DND-41 (cell line): Measurements from ENCODE around the gene OR2AT4.
"Not testable (repeated sequence)": the region's sequence is repeated elsewhere in the genome, so short reads cannot be mapped to it uniquely, and the experiment has no call there.

ENCODE experiments used
- ATAC-seq: fragments of 200-7000 bp; cut with Tn5 transposase; 3 replicates; pipeline ENCODE4 v1.9.1; 2021; ENCODE audit warnings: low read depth; ENCODE audit not compliant: insufficient read depth
- DNase-seq: peaks from one replicate; pipeline ENCODE4 v3.0.0-alpha.2; 2020
- H2AFZ ChIP-seq: 2 replicates; pipeline ENCODE4 v1.6.0; 2012; ENCODE audit warnings: low read depth, low read length
- H3K27ac ChIP-seq: 2 replicates; pipeline ENCODE4 v1.5.1; 2012; ENCODE audit warnings: low read length, inconsistent platforms
- H3K27me3 ChIP-seq: fragments of 200-600 bp; sonication (generic); 2 replicates; pipeline ENCODE4 v1.6.0; 2012; ENCODE audit warnings: low read length, mild to moderate bottlenecking, inconsistent platforms; ENCODE audit not compliant: insufficient read depth, poor library complexity
- H3K36me3 ChIP-seq: 2 replicates; pipeline ENCODE4 v1.5.1; 2012; ENCODE audit warnings: low read length, inconsistent platforms; ENCODE audit not compliant: insufficient read depth
- H3K4me1 ChIP-seq: 2 replicates; pipeline ENCODE4 v1.5.1; 2012; ENCODE audit warnings: mild to moderate bottlenecking, low read length; ENCODE audit not compliant: insufficient read depth
- H3K4me2 ChIP-seq: 2 replicates; pipeline ENCODE4 v1.6.0; 2012; ENCODE audit warnings: mild to moderate bottlenecking, moderate library complexity, low read length, inconsistent platforms; ENCODE audit not compliant: insufficient read depth
- H3K4me3 ChIP-seq, 2 experiments: fragments of 200-600 bp in 1 of 2; shearing (Covaris generic) in 1 of 2; 2 replicates each; pipeline ENCODE4 v1.5.1; 2012 to 2016; ENCODE audit warnings: inconsistent platforms in 2 of 2, low read length in 2 of 2, mild to moderate bottlenecking in 2 of 2, low read depth in 1 of 2, moderate library complexity in 1 of 2
- H3K79me2 ChIP-seq: 2 replicates; pipeline ENCODE4 v1.6.0; 2012; ENCODE audit warnings: low read length, inconsistent platforms; ENCODE audit not compliant: insufficient read depth
- H3K9ac ChIP-seq: 2 replicates; pipeline ENCODE4 v1.6.0; 2012; ENCODE audit warnings: low read depth, mild to moderate bottlenecking, inconsistent platforms, low read length, moderate library complexity
- H3K9me3 ChIP-seq: 2 replicates; pipeline ENCODE4 v1.5.1; 2012; ENCODE audit warnings: low read length, moderate library complexity, mild to moderate bottlenecking, inconsistent platforms; ENCODE audit not compliant: insufficient read depth, severe bottlenecking
- H4K20me1 ChIP-seq: 2 replicates; pipeline ENCODE4 v1.6.0; 2012; ENCODE audit warnings: low read length; ENCODE audit not compliant: insufficient read depth
- EZH2 ChIP-seq: IDR thresholded peaks from 3 replicates; pipeline ENCODE4 v1.6.1; 2012; ENCODE audit warnings: borderline replicate concordance, low read depth, mild to moderate bottlenecking, moderate library complexity, low read length, inconsistent platforms; ENCODE audit not compliant: severe bottlenecking
- TF ChIP-seq, protein P1 (sequence below): IDR thresholded peaks from 2 replicates; pipeline ENCODE4 v1.5.1; 2012; ENCODE audit warnings: borderline replicate concordance, low read length, moderate library complexity, mild to moderate bottlenecking; ENCODE audit not compliant: poor library complexity, severe bottlenecking; ENCODE audit errors: extremely low read depth

OR2AT4 gene

DNA sequence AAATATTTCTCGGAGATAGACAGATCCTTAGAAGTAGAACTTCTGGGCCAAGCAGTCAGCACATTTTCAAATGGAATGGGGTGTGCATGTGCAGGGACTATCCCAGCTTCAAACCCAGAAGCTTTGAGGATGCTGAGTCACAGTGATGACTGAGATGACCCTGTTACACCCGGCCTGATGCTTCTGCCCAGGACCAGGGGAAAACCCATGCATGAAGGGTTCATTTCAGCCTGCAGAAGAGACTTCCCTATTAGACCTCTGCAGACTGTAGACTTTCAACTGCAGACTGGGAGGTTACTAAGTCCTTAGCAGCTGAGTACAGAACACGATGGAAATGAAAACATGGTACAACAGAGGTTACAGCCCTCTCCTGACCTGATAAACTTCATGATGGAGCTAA lies 3.6 kb upstream of the OR2AT4 start:
- DNase-seq (no peak), ATAC-seq (no peak)
- Histone ChIP-seq H3K79me2 (no peaks in the 10 kb centered on the region), H3K9ac (no peak overlapping the region), H3K4me1 (no peaks in the 10 kb centered on the region), H3K27me3 (peaks cover 18% of the 10 kb centered on the region), H4K20me1 (no peaks in the 10 kb centered on the region), H3K4me2 (no peak overlapping the region), H3K4me3 (no peak overlapping the region), H3K27ac (no peak overlapping the region), H2AFZ (no peak overlapping the region), H3K36me3 (no peaks in the 10 kb centered on the region), H3K9me3 (no peaks in the 10 kb centered on the region)
- no peak for TF ChIP-seq EZH2
- TF ChIP-seq, protein P1, sequence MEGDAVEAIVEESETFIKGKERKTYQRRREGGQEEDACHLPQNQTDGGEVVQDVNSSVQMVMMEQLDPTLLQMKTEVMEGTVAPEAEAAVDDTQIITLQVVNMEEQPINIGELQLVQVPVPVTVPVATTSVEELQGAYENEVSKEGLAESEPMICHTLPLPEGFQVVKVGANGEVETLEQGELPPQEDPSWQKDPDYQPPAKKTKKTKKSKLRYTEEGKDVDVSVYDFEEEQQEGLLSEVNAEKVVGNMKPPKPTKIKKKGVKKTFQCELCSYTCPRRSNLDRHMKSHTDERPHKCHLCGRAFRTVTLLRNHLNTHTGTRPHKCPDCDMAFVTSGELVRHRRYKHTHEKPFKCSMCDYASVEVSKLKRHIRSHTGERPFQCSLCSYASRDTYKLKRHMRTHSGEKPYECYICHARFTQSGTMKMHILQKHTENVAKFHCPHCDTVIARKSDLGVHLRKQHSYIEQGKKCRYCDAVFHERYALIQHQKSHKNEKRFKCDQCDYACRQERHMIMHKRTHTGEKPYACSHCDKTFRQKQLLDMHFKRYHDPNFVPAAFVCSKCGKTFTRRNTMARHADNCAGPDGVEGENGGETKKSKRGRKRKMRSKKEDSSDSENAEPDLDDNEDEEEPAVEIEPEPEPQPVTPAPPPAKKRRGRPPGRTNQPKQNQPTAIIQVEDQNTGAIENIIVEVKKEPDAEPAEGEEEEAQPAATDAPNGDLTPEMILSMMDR, result no peak

DNA sequence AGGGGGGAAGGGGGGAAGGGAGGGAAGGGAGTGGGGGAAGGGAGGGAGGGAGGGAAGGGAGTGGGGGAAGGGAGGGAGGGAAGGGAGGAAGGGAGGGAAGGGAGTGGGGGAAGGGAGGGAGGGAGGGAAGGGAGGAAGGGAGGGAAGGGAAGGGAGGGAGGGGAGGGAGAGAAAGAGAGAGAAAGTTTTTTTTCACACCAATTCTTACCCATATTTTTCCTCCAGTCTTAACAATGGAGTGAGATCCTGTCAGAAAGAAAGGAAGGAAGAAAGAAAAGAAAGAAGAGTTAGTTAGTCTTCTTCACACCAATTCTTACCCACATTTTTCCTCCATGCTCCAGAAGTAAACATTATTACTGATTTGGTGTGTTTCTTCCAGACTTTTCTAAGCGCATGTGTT lies 3.0 kb upstream of the OR2AT4 start:
- H3K4me1 ChIP-seq, result no peaks in the 10 kb centered on the region
- H3K9ac ChIP-seq, result no peak overlapping the region
- no peak for ATAC-seq
- H3K9me3 ChIP-seq, result no peaks in the 10 kb centered on the region
- H3K27ac ChIP-seq, result no peak overlapping the region
- peaks cover 18% of the 10 kb centered on the region for H3K27me3 ChIP-seq
- no peak for DNase-seq
- TF ChIP-seq EZH2, result no peak
- TF ChIP-seq, protein P1, result no peak
- H3K36me3 ChIP-seq, result no peaks in the 10 kb centered on the region
- H4K20me1 ChIP-seq, result no peaks in the 10 kb centered on the region
- no peak overlapping the region for H3K4me2 ChIP-seq
- no peaks in the 10 kb centered on the region for H3K79me2 ChIP-seq
- no peak overlapping the region for H2AFZ ChIP-seq
- H3K4me3 ChIP-seq, result no peak overlapping the region

DNA sequence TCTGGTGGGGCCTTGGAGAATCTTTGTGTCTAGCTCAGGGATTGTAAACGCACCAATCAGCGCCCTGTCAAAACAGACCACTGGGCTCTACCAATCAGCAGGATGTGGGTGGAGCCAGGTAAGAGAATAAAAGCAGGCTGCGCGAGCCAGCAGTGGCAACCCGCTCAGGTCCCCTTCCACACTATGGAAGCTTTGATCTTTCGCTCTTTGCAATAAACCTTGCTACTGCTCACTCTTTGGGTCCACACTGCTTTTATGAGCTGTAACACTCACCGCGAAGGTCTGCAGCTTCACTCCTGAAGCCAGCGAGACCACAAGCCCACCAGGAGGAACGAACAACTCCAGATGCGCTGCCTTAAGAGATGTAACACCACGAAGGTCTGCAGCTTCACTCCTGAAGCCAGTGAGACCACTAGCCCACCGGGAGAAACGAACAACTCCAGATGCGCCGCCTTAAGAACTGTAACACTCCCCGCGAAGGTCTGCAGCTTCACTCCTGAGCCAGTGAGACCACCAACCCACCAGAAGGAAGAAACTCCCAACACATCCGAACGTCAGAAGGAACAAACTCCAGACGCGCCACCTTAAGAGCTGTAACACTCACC lies 2.3 kb upstream of the OR2AT4 start:
- H3K27ac ChIP-seq, result not testable (repeated sequence)

DNA sequence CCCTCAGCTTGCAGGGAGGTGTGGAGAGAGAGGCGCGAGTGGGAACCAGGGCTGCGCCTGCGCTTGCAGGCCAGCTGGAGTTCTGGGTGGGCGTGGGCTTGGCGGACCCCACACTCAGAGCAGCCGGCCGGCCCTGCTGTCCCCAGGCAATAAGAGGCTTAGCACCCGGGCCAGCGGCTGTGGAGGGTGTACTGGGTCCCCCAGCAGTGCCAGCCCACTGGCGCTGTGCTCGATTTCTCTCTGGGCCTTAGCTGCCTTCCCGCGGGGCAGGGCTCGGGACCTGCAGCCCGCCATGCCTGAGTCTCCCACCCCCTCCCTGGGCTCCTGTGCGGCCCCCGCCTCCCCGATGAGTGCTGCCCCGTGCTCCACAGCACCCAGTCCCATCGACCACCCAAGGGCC lies 1.5 kb upstream of the OR2AT4 start:
- H3K27me3 ChIP-seq, result peaks cover 13% of the 10 kb centered on the region
- H3K9ac ChIP-seq, H3K9me3 ChIP-seq, ATAC-seq, H3K79me2 ChIP-seq, H3K36me3 ChIP-seq, DNase-seq, H3K4me1 ChIP-seq, H3K4me2 ChIP-seq, H3K4me3 ChIP-seq, H3K27ac ChIP-seq, H4K20me1 ChIP-seq, H2AFZ ChIP-seq: not testable (repeated sequence)

More for the DNA sequence above, 2.3 kb upstream of the OR2AT4 start:
- ATAC-seq, H3K4me3 ChIP-seq, H2AFZ ChIP-seq, H3K36me3 ChIP-seq, H3K9me3 ChIP-seq, DNase-seq, H3K4me2 ChIP-seq, H3K79me2 ChIP-seq, H3K9ac ChIP-seq, H3K4me1 ChIP-seq, H4K20me1 ChIP-seq: not testable (repeated sequence)
- H3K27me3 ChIP-seq, result peaks cover 18% of the 10 kb centered on the region
